Measurements from ENCODE around the gene EFNA5. TPM values are rescaled to one million over a fixed set of nuclear protein-coding genes. Genes with fewer than 3 reads are reported as not detected.

The EFNA5 gene
- total and polyA plus RNA-seq, 8 donors: 0.29 to 187 (median 3.1) TPM

- no peak for TF ChIP-seq CTCF (IDR thresholded peaks at IDR 0.05)
- no peak for TF ChIP-seq EP300 (IDR thresholded peaks at IDR 0.05)
- no peak for TF ChIP-seq POLR2A (IDR thresholded peaks at IDR 0.05)
- no peak for TF ChIP-seq POLR2AphosphoS5 (IDR thresholded peaks at IDR 0.05)
- H3K4me3 ChIP-seq: no peak overlapping the region
- H3K36me3 ChIP-seq: no peaks in the 10 kb centered on the region
- H3K4me1 ChIP-seq: no peaks in the 10 kb centered on the region
- DNase-seq: no peak
- 87 to 96% (median 95%) methylated on average over 2 of the region's 2 CpGs for WGBS, 5 donors
- no peaks in the 10 kb centered on the region for H3K27me3 ChIP-seq
- H3K9me3 ChIP-seq: no peaks in the 10 kb centered on the region
- no peak overlapping the region for H3K27ac ChIP-seq
- intact Hi-C loops (cut with DNase I; ENCODE audit: low total_unique reads): no loop called here
These were observed 332.4 kb downstream of the EFNA5 start for GRCh38 chr5:107338335-107338734.

GRCh38 chr5:107337281-107337680, 333.5 kb downstream of the EFNA5 start:
- 26 to 57% (median 50%) methylated on average over 1 of the region's 1 CpG for WGBS, 5 donors
- intact Hi-C loops (cut with DNase I; ENCODE audit: low total_unique reads): no loop called here
- no peaks in the 10 kb centered on the region for H3K4me1 ChIP-seq
- H3K9me3 ChIP-seq: no peaks in the 10 kb centered on the region
- H3K27me3 ChIP-seq: no peaks in the 10 kb centered on the region
- H3K36me3 ChIP-seq: no peaks in the 10 kb centered on the region
- TF ChIP-seq CTCF (IDR thresholded peaks at IDR 0.05) (no peak), POLR2A (IDR thresholded peaks at IDR 0.05) (no peak), POLR2AphosphoS5 (IDR thresholded peaks at IDR 0.05) (no peak), EP300 (IDR thresholded peaks at IDR 0.05) (no peak)
- H3K27ac ChIP-seq: no peak overlapping the region
- H3K4me3 ChIP-seq: no peak overlapping the region
- no peak for DNase-seq

GRCh38 chr5:107331882-107332281, 338.9 kb downstream of the EFNA5 start:
- TF ChIP-seq POLR2AphosphoS5 (IDR thresholded peaks at IDR 0.05): no peak
- no peak for TF ChIP-seq EP300 (IDR thresholded peaks at IDR 0.05)
- no peak for TF ChIP-seq POLR2A (IDR thresholded peaks at IDR 0.05)
- no peak for TF ChIP-seq CTCF (IDR thresholded peaks at IDR 0.05)
- H3K4me1 ChIP-seq: no peaks in the 10 kb centered on the region
- no peak overlapping the region for H3K27ac ChIP-seq
- H3K4me3 ChIP-seq: no peak overlapping the region
- no peaks in the 10 kb centered on the region for H3K9me3 ChIP-seq
- intact Hi-C loops (cut with DNase I; ENCODE audit: low total_unique reads): no loop called here
- 35 to 62% (median 50%) methylated on average over 2 of the region's 2 CpGs for WGBS, 5 donors
- no peaks in the 10 kb centered on the region for H3K27me3 ChIP-seq
- peak in 1 of 2 donors; percentile 49 for DNase-seq
- H3K36me3 ChIP-seq: no peaks in the 10 kb centered on the region

- Histone ChIP-seq H3K4me3 (no peak overlapping the region), H3K4me1 (no peaks in the 10 kb centered on the region), H3K36me3 (no peaks in the 10 kb centered on the region), H3K9me3 (no peaks in the 10 kb centered on the region), H3K27me3 (no peaks in the 10 kb centered on the region), H3K27ac (no peak overlapping the region)
- TF ChIP-seq POLR2A (IDR thresholded peaks at IDR 0.05) (no peak), POLR2AphosphoS5 (IDR thresholded peaks at IDR 0.05) (no peak)
- no peak for DNase-seq
- 78 to 97% (median 87%) methylated on average over 1 of the region's 1 CpG for WGBS, 5 donors
- intact Hi-C loops (cut with DNase I; ENCODE audit: low total_unique reads): no loop called here
These were observed 339.4 kb downstream of the EFNA5 start for GRCh38 chr5:107331312-107331711.

GRCh38 chr5:107330903-107331302, 339.8 kb downstream of the EFNA5 start:
- H3K4me3 ChIP-seq: no peak overlapping the region
- H3K27ac ChIP-seq: no peak overlapping the region
- H3K36me3 ChIP-seq: no peaks in the 10 kb centered on the region
- intact Hi-C loops (cut with DNase I; ENCODE audit: low total_unique reads): no loop called here
- 92 to 97% (median 95%) methylated on average over 9 of the region's 9 CpGs for WGBS, 5 donors
- H3K4me1 ChIP-seq: no peaks in the 10 kb centered on the region
- no peaks in the 10 kb centered on the region for H3K9me3 ChIP-seq
- H3K27me3 ChIP-seq: no peaks in the 10 kb centered on the region
- no peak for TF ChIP-seq POLR2AphosphoS5 (IDR thresholded peaks at IDR 0.05)
- no peak for TF ChIP-seq POLR2A (IDR thresholded peaks at IDR 0.05)
- TF ChIP-seq CTCF (IDR thresholded peaks at IDR 0.05): no peak
- TF ChIP-seq EP300 (IDR thresholded peaks at IDR 0.05): no peak
- DNase-seq: no peak
